HL-60 (cell line): ENCODE results near the gene CFAP251.

ENCODE experiments used
- CTCF ChIP-seq: IDR thresholded peaks from one replicate; pipeline ENCODE4 v1.5.1; 2011; ENCODE audit warnings: low read length, control low read depth, inconsistent platforms; ENCODE audit not compliant: insufficient read depth
- GABPA ChIP-seq: IDR thresholded peaks from 2 replicates; pipeline ENCODE4 v1.6.1; 2012; ENCODE audit warnings: low read depth
- REST ChIP-seq: IDR thresholded peaks from 2 replicates; pipeline ENCODE4 v1.6.1; 2012; ENCODE audit warnings: low read depth; ENCODE audit not compliant: insufficient replicate concordance
- SPI1 ChIP-seq: IDR thresholded peaks from 2 replicates; pipeline ENCODE4 v1.6.1; 2012; ENCODE audit warnings: low read depth, mild to moderate bottlenecking, borderline replicate concordance

- TF ChIP-seq CTCF (no peak), REST (no peak), SPI1 (no peak), GABPA (no peak)
Observed at GRCh38 chr12:121957861-121958515, 39.6 kb downstream of the CFAP251 start.
